GM12891 (cell line): ENCODE measurements around the gene DMXL1.

ENCODE experiments used
- POLR2A ChIP-seq: IDR thresholded peaks from 2 replicates; pipeline ENCODE4 v1.6.1; 2011; ENCODE audit warnings: low read depth, low read length, control low read depth
- POLR2AphosphoS5 ChIP-seq: IDR thresholded peaks from 2 replicates; pipeline ENCODE4 v1.6.1; 2011; ENCODE audit warnings: low read depth, low read length, control low read depth
- SPI1 ChIP-seq: IDR thresholded peaks from 2 replicates; pipeline ENCODE4 v1.6.1; 2011; ENCODE audit warnings: low read depth, low read length, control low read depth
- TAF1 ChIP-seq: IDR thresholded peaks from 2 replicates; pipeline ENCODE4 v1.6.1; 2011; ENCODE audit warnings: low read depth, low read length, control low read depth

GRCh38 chr5:119058979-119059529 lies 11.8 kb upstream of the DMXL1 start:
- no peak for TF ChIP-seq POLR2A
- TF ChIP-seq TAF1 = no peak
- TF ChIP-seq POLR2AphosphoS5 = no peak
- TF ChIP-seq SPI1 = no peak
